GM20431 (cell line): ENCODE measurements around the gene SYN1.

Experiments
- in situ Hi-C: fragments of 300-500 bp; cut with MseI, MboI; formaldehyde crosslinking; loops from one replicate; pipeline ENCODE4 v1.15.0; 2020; ENCODE audit warnings: low sequenced_read_pairs; ENCODE audit not compliant: unreplicated experiment

SYN1 gene

DNA sequence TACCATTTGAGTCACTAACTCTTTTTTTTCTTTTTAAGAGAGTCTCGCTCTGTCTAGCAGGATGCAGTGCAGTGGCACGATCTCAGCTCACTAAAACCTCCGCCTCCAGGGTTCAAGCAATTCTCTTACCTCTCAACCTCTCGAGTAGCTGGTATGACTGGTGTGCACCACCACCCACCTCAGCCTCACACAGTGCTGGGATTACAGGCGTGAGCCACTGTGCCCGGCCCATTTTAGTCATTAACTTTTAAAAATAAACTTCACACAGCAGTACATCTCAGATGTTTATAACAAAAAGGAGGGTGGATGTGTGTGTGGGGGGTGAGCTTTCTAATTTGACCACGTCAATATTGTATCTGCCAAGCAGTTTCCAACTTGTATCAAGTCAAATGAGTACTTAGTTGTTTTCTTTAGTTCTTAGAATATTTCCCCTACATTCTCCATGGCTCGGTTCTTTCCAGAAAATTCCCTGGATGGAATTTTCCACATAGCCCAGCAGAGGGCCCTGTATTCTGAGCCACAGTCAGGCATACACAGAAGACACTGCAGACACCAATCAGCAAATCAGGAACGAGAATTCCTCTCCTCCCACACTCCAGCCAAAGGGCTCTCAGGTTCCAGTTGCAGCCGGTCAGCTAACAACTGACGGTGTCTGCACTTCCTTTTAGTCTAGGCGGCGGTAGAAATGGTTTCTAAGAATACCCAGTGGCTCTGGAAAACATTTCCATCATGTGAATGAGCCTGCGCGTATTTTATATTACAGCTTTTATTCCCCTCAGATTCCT, 78.7 kb downstream of the SYN1 start:
- in situ Hi-C loops, result no loop called here

DNA sequence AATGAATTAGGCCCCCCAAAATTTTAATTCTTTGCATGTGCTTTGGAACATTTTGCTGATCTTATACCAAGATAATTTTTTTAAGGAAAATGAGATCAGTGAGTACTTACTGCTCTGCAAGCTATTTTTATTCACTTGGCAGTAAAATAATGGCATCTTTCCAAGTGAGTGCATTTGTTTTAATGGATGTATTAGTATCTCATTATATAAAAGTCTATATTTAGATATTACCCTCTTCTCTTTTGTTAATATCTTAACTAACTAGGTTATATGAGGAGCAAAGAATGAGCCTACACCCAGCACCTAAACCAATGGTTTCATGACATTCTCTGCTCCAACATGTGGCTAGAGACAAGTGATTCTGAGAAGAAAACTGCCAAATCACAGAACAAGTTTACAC, 79.8 kb downstream of the SYN1 start:
- in situ Hi-C loops, result no loop called here

DNA sequence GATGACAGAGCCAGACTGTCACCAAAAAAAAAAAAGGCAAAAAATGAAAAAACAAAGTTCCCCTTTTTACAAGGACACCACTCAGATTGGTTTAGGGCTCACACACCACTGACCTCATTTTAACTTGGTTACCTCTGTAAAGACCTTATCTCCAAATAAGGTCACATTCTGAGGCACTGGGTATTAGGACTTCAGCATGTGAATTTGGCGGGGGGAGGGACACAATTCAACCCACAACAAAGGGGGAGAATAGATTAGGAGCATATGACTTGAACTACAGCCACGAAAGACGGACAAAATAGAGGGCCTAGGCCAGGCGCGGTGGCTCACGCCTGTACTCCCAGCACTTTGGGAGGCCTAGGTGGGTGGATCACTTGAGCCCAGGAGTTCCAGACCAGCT, 89.6 kb downstream of the SYN1 start:
- in situ Hi-C loops, result no loop called here

DNA sequence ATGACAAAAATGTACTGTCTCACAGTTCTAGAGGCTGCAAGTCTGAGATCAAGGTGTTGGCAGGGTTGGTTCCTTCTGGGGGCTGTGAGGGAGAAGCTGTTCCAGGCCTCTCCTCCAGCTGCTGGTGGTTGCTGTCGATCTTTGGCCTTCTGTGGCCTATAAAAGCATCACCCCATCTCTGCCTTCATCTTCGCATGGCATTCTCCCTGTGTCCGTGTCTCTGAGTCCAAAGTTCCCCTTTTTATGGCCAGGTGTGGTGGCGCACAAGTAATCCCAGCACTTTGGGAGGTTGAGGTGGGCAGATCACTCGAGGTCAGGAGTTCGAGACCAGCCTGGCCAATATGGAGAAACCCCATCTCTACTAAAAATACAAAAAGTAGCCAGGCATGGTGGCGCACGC, 90.1 kb downstream of the SYN1 start:
- in situ Hi-C loops, result no loop called here

- in situ Hi-C loops, result no loop called here
Observed at GRCh38 chrX:47523713-47524166, 95.9 kb downstream of the SYN1 start.

GRCh38 chrX:47523297-47523696, 96.4 kb downstream of the SYN1 start:
- in situ Hi-C loops, result no loop called here
